HG02840 (cell line): ENCODE measurements around the gene EFHC1.

ENCODE experiments used
- ATAC-seq: cut with Tn5 transposase; IDR thresholded peaks from one replicate; pipeline ENCODE4 v1.9.1; 2021; ENCODE audit warnings: mild to moderate bottlenecking, moderate library complexity, moderate number of reproducible peaks; ENCODE audit not compliant: unreplicated experiment, low FRiP score

The EFHC1 gene

DNA sequence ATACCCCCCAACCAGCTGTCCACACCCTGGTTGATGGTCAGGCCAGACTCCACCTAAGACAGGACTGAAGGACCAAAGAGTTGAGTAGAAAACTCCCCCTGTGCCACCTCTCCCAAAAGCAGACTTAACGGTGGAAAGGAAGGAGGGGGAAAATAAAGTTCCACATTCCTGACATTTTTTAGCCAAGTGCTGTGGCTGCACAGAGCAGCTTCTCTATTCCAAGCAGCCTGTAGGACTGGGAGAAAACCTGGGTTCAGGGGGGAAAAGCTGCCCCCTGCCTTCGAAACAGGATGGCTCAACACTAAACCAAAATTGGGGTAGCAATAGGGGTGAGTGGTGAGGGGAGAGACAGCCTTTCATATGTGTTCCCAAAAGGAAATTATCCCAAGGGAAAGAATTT lies 153.2 kb downstream of the EFHC1 start:
- ATAC-seq, result no peak
